Measurements from ENCODE around the gene PKLR. TPM values are rescaled to one million over a fixed set of nuclear protein-coding genes. Genes with fewer than 3 reads are reported as not detected.

Gene PKLR
- total RNA-seq, 1 experiment from 2014 or later = 0.17 TPM

GRCh38 chr1:155321639-155322503 is 20.6 kb upstream of the PKLR start:
- Histone ChIP-seq H3K4me2 (ENCODE audit: low read length) (peak overlapping the region; percentile 100), H2AFZ (ENCODE audit: low read depth, low read length, poor library complexity, severe bottlenecking) (no peak overlapping the region), H3K9me3 (ENCODE audit: control insufficient read depth in 1 of 2, insufficient read depth in 1 of 2, low read depth in 1 of 2, low read length in 2 of 2) (no peaks in the 10 kb centered on the region), H3K27me3 (ENCODE audit: insufficient read depth, low read length) (no peaks in the 10 kb centered on the region), H3K4me1 (ENCODE audit: control insufficient read depth in 1 of 2, insufficient read depth in 2 of 2, low read length in 2 of 2) (peaks cover 15 to 25% of the 10 kb centered on the region in 2 experiments), H3K9ac (ENCODE audit: low read length) (no peak overlapping the region), H3K9me2 (ENCODE audit: insufficient read depth) (no peaks in the 10 kb centered on the region), H3K79me2 (ENCODE audit: insufficient read depth, low read length) (peaks cover 25% of the 10 kb centered on the region; the same call in 1 of the 2 replicates), H3K27ac (ENCODE audit: low read depth, low read length) (peak overlapping the region; percentile 96), H3K4me3 (replicated peaks in 1 of 2; ENCODE audit: low read depth in 1 of 2, low read length in 2 of 2) (peak overlapping the region in 1 of 2 experiments; percentile 83; a peak in 2 of 4 replicates), H3K36me3 (ENCODE audit: control insufficient read depth in 1 of 2, insufficient read depth in 2 of 2, low read length in 2 of 2) (peaks cover 24 to 29% of the 10 kb centered on the region in 2 experiments; a peak in 3 of 4 replicates), H4K20me1 (ENCODE audit: insufficient read depth) (no peaks in the 10 kb centered on the region)
- ChIA-PET POLR2A (interaction anchor here (0.6 kb wide), 1 partner anchor 255 kb away, joined by 4 read pairs; no protein-coding TSS in a partner anchor), RAD21 (ENCODE audit: low non-redundant PET in 1 of 2, low total read pairs in 2 of 2, uncharacterized antibody in 2 of 2, unreplicated experiment in 2 of 2) (no interaction called here), CTCF (interaction anchor here (3.9 kb wide), 1 partner anchor 72 kb away, joined by 44 read pairs; no protein-coding TSS in a partner anchor)
- intact Hi-C loops (cut with micrococcal nuclease) = loop anchor here (5.0 to 10.0 kb wide), 2 partner anchors 147 to 270 kb away; partner anchors contain the start of genes KRTCAP2 and TRIM46
- TF ChIP-seq ATF3 (IDR thresholded peaks at IDR 0.05) (no peak), EGR1 (IDR thresholded peaks at IDR 0.05; ENCODE audit: low read depth) (no peak), JUND (IDR thresholded peaks at IDR 0.05) (no peak), SRF (IDR thresholded peaks at IDR 0.05; ENCODE audit: low read depth) (no peak), POLR2AphosphoS5 (IDR thresholded peaks at IDR 0.05; ENCODE audit: low read depth, low read length) (no peak), TCF7L2 (IDR thresholded peaks at IDR 0.05; ENCODE audit: borderline replicate concordance, extremely low read depth, insufficient read depth, insufficient read length) (no peak), ZNF274 (IDR thresholded peaks at IDR 0.05; ENCODE audit: low read depth, low read length) (no peak), ELF1 (IDR thresholded peaks at IDR 0.05; ENCODE audit: borderline replicate concordance, low read depth) (no peak), EZH2 (IDR thresholded peaks at IDR 0.05) (no peak), RAD21 (IDR thresholded peaks at IDR 0.05; ENCODE audit: low read depth) (no peak), SIN3A (IDR thresholded peaks at IDR 0.05; ENCODE audit: low read depth) (no peak), REST (IDR thresholded peaks at IDR 0.05; ENCODE audit: low read depth) (no peak), CBX3 (IDR thresholded peaks at IDR 0.05; ENCODE audit: low read depth) (no peak)
- TF ChIP-seq, protein P1, sequence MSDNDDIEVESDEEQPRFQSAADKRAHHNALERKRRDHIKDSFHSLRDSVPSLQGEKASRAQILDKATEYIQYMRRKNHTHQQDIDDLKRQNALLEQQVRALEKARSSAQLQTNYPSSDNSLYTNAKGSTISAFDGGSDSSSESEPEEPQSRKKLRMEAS (IDR thresholded peaks at IDR 0.05) = no peak
- DNase-seq (ENCODE audit: low read depth, low spot score) = no peak
- BruUV-seq (replicated peaks) = no TSS peak
- ATAC-seq = no peak
